Pulmonary artery endothelial cell (primary cell): ENCODE results near the gene ADGRG3. TPM values are rescaled to one million over a fixed set of nuclear protein-coding genes. Genes with fewer than 3 reads are reported as not detected.

ENCODE experiments used
- DNase-seq: peaks from one replicate; pipeline ENCODE4 v3.0.0-alpha.2; 2011; ENCODE audit warnings: low read depth, low spot score
- total RNA-seq: library from RNA; depleted of rRNA; stranded (reverse); fragments of >200 nt; gene quantifications from 2 replicates; pipeline ENCODE4 v1.2.3, GENCODE V29; 2014

ADGRG3 gene
- total RNA-seq, 1 donor from 2014 or later = not detected

DNA sequence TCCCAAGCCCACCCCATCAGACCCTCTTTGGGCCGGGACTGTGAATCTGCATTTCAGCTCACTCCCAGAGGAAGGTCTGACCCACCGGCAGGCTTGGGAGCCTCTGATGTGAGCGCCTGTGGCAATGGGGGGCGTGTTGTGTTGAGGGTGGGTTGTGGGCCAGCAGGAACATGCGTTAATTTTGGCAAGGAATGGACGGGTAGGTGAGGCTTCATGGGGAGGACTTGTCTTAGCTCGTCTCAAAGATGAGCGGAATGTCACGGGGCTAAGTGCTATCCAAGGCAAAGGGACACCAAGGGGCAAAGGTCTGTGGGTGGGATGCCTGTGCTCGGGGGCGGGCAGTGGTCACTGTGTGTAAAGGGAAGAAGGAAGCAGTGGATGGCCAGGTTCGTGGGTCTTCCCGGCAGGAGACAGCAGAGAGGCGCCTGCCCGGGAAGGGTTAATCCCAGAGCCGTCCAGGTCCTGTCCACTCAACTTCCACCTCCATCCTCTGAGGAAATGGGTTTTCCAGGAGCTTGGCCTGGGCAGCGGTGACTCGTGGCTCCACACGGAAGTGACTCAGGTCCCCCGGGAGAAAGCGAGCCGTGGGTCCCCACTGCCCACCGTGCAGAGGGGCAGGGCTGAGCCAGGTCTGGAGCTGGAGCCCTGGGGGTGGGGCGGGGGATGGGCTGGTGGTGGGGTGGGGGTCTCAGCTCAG, 22.3 kb upstream of the ADGRG3 start:
- DNase-seq = peak; percentile 63

DNA sequence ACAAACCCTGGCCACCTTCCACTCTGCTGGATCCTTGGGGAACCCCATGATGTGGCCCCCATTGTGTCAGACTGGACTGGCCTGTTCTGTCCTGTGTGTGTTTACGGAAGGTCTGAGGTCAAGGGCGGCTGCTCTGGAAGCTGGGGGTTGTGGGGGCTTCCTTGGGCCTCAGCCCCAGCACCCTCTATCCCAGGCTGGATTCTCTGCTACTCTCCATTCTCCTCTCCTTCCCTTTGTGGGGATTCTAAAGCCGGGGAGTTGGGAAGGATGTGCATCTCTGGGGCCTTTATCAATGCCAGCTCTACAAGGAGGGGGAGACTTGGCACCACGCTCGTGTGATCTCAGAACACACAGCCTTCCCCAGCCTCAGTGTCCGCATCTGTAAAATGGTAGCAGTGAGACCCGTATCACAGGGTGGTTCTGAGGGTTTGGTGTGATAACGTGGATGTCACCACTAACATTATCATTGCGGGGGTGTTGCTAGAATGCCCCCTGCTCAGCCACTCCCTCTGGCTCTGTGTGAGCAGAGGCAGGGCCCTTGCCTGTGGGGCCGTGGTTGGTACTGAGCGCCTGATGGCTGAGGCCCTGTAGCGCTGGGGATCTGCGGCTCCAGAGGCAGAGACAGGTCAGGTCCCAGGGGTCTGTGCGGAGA, 21.6 kb upstream of the ADGRG3 start:
- DNase-seq = no peak

DNA sequence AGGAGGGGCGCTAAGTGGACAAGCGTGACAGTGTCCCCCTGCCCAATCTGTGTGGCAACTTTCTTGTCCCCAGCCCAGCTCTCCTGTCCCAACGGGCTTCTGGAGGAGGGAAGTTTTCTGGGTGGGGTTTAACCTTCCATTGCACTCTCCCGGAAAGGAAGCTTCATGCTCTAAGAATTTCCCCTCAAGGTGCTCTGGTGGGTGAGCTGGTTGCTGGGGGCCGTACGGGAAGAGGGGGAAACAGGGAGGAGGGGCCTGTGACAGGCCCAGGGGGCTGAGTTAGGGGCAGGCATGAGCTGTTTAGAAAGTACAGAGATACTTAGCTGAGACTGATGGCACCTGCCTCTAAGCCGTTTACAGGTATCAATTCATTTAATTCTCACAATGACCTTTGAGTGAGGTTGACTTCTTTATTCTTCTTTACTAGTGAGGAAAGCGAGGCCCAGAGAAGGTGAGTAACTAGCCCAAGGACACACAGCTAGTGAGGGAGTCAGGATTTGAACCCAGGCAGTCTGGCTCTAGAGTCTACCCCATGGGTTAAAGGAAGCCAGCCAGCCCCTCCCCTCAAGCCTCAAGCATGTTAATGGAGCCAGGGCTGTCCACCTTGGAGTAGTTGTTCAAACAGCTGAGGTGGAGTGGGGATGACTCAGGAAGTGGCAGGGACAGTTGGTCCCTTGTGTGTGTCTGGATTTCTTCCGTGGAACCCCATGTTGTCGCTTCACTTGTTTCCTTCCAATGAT, 20.8 kb upstream of the ADGRG3 start:
- DNase-seq = no peak

DNA sequence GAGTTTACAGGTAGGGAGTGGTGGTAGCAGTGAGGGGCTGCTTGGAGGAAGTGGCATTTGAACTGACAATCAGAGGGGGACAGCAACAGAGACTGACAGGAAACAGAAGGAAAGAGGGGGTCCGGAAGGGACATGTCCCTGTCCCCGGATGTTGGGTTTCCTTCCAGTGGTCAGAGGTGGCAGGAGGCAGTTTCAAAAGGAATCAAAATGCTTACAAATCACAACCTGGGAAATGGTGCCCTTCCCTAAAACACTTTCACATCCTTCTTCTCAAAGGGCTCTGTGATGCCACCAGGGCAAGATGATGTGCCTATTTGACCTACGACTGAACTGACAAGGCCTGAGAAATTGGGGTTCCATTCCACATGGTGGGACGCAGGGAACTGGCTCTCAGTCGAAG, 20.0 kb upstream of the ADGRG3 start:
- DNase-seq = no peak

- peak; percentile 45 for DNase-seq
Measured at GRCh38 chr16:57648581-57649442, 19.3 kb upstream of the ADGRG3 start.

DNA sequence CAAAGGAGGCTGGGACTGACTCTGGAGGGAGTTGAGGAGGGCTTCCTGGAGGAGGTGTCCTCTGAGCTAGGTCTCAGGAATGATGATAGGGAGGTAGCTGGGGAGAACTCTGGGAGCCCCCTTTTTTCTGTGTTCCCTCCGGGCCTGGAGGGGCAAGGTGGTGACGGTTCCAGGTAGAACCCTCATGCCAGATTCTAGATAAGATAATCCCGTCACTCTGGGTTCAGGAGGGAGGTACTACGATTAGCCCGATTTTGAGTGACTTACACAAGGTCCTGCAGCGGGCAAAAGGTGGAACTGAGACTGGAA, 18.7 kb upstream of the ADGRG3 start:
- no peak for DNase-seq

DNA sequence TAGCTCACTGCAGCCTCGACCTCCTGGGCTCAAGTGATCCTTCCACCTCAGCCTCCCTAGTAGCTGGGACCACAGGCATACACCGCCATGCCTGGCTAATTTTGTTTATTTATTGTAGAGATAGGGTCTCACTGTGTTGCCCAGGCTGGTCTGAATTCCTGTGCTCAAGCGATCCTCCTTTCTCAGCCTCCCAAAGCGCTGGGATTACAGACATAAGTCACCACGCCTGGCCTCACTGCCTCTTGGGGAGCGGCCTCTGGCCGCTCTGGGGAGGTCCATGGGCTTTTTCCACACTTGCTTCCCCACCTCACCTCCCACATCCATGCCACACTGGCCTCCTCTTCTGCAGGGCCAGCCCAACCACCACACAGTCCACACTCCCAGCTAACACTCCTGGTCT, 18.3 kb upstream of the ADGRG3 start:
- DNase-seq = no peak

DNA sequence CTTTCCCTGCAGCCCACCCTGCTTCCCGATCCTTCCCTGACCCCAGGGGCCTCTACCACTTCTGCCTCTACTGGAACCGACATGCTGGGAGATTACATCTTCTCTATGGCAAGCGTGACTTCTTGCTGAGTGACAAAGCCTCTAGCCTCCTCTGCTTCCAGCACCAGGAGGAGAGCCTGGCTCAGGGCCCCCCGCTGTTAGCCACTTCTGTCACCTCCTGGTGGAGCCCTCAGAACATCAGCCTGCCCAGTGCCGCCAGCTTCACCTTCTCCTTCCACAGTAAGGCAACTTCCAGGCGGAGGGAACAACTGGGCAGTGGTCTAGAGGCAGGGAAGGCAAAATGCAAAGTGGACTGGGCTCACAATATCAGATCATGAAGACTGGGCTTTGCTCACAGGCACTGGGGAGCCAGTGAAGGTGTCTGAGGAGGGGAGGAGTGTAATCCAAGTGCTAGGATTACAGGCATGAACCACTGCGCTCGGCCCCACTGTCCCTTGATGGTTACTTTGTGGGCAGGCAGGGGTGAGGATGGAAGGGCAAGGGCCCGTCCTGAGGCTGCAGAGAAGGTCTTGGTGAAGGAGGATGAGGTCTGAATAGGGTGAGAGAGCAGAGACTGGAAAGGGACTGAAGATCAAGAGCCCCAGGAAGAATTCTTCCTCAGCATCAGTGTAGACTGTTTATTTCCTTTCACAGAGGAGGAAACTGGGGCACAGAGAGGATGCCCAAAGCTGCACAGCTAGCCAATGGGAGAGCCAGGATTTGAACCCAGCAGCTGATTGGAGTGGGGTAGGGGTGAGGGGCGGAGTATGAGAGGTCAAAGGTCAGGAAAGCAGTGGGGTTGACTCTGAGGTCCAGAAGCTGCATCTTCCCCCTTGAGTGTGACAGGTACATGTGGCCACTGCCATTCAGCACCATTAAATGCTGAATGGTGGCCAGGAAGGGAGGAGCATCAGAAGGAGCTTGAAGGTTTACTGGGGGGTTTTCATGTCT, 16.5 kb upstream of the ADGRG3 start:
- DNase-seq = no peak

GRCh38 chr16:57652695-57653471, 15.2 kb upstream of the ADGRG3 start:
- no peak for DNase-seq

GRCh38 chr16:57653936-57654335, 14.2 kb upstream of the ADGRG3 start:
- peak; percentile 30 for DNase-seq

- no peak for DNase-seq
Measured at GRCh38 chr16:57656342-57656955, 11.7 kb upstream of the ADGRG3 start.

DNA sequence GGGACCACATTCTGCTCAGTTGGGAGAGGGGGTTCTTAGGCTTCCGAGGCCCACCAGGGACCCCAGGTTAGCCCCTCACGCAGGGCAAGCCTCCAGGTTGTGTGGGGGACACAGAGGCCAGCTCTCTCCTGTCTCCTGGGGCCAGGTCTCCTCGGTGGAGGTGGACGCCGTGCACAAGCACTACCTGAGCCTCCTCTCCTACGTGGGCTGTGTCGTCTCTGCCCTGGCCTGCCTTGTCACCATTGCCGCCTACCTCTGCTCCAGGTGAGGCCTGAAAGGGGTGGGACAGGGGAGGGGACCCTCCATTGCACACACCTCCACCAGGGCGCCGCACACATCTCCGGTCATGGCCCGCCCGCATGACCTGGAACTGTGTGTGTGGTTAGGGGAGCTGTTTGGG, 10.9 kb upstream of the ADGRG3 start:
- DNase-seq = no peak

DNA sequence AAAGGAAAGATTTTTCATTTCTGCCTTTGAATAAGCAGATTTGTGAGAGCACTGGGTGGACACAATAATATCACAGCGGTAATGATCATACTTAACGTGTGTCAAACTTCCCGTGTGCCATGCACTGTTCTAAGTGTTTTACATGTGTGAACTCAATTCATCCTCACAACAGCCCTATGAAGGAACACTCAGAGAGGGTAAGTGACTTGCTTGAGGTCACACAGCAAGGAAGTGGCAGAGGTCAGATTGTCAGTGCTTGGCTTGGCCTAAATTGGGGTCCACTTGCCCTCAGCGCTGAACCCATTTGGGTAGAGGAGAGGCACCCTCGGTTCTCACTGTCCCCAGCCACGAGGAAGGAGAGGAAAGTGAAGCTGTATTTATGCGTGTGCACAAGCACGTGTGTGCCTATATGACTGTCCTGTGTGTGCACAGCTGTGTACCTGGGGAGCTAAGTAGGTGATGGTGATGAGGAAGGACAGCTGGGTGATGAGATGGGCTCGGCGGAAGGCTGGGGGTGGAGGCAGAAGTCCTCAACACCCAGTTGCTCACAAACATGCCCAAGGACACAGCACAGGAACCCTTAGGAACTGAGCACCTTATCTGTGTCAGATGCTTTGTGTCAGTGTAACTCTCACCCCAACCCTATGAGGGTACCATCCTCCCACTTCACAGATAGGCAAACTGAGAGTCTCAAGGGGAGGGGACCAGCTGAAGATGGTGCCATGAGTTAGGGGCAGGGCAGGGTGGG, 9.8 kb upstream of the ADGRG3 start:
- DNase-seq = no peak

DNA sequence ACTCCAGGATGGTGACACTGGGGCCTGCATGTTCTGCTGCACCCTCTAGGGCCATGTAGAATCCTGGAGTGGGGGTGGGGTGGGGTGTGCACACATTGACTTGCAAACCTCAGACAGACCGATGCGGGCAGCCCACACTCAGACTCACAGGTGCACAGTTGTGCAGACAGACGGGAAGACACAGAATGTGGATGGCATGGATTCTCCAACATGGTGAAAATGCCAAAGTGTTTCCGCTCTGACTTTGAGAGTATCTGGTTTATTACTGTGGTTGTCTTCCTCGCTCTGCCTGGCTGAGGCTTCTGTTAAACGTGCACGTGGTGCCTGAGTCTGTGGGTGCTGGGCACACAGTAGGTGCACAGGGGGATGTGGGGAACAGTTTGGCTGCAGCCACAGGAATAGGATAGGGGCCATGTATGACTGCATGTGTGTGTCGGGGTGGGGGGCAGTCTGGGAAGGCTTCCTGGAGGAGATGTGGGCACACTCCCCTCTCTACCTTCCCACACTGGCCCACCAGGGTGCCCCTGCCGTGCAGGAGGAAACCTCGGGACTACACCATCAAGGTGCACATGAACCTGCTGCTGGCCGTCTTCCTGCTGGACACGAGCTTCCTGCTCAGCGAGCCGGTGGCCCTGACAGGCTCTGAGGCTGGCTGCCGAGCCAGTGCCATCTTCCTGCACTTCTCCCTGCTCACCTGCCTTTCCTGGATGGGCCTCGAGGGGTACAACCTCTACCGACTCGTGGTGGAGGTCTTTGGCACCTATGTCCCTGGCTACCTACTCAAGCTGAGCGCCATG, 9.0 kb upstream of the ADGRG3 start:
- no peak for DNase-seq

GRCh38 chr16:57660715-57661463, 7.2 kb upstream of the ADGRG3 start:
- no peak for DNase-seq

- DNase-seq = no peak
Measured at GRCh38 chr16:57661510-57661909, 6.6 kb upstream of the ADGRG3 start.
